HCT116 (cell line): Measurements from ENCODE around the gene NUDT22. TPM values are rescaled to one million over a fixed set of nuclear protein-coding genes. Genes with fewer than 3 reads are reported as not detected.

Experiments
- ATAC-seq: fragments of 200-7000 bp; cut with Tn5 transposase; 2 replicates; pipeline ENCODE4 v1.9.1; 2020; ENCODE audit warnings: mild to moderate bottlenecking, moderate library complexity
- BruUV-seq: library from RNA; stranded (reverse); fragments of 400-500 nt; replicated peaks from 2 replicates; lab custom pipeline; 2021; lab: Mats Ljungman, UMichigan
- CTCF ChIA-PET: fragments of 300-600 bp; sonication (Branson Sonifier 250); formaldehyde crosslinking; loops from one replicate; lab custom pipeline; 2021; ENCODE audit warnings: antibody characterized with exemption; lab: Charles Lee
- POLR2A ChIA-PET: fragments of 300-600, 350-600 bp; sonication (Branson Sonifier 250); formaldehyde crosslinking; loops from one replicate; lab custom pipeline; 2021; ENCODE audit warnings: antibody characterized with exemption; lab: Charles Lee
- RAD21 ChIA-PET, 2 experiments: fragments of 300-600 bp; sonication (Branson Sonifier 250); formaldehyde crosslinking; loops; one replicate each; lab custom pipeline; 2023; ENCODE audit warnings: low total read pairs in 2 of 2; ENCODE audit not compliant: uncharacterized antibody in 2 of 2, unreplicated experiment in 2 of 2, low non-redundant PET in 1 of 2; lab: Charles Lee
- DNase-seq: peaks from one replicate; pipeline ENCODE4 v3.0.0-alpha.2; 2010; ENCODE audit warnings: low read depth, low spot score
- H2AFZ ChIP-seq: fragments of 200-600 bp; shearing (Covaris generic), sonication (generic); 2 replicates; pipeline ENCODE4 v1.6.1; 2017; ENCODE audit warnings: low read depth, mixed run types, mixed read lengths, antibody characterized with exemption, low read length; ENCODE audit not compliant: poor library complexity, severe bottlenecking
- H3K27ac ChIP-seq: 2 replicates; pipeline ENCODE4 v1.5.1; 2012; ENCODE audit warnings: low read depth, low read length
- H3K27me3 ChIP-seq: fragments of 200-600 bp; sonication (generic); 2 replicates; pipeline ENCODE4 v1.6.1; 2016; ENCODE audit warnings: mixed run types, low read length, mixed read lengths; ENCODE audit not compliant: insufficient read depth
- H3K36me3 ChIP-seq, 2 experiments: fragments of 200-500 bp in 1 of 2; fragments of 200-600 bp in 1 of 2; sonication (Bioruptor generic) in 1 of 2; sonication (generic) in 1 of 2; 2 replicates each; pipeline versions ENCODE4 v1.5.1 to v1.6.1; 2014 to 2016; ENCODE audit warnings: low read length in 2 of 2, inconsistent platforms in 1 of 2, mixed read lengths in 1 of 2, mixed run types in 1 of 2; ENCODE audit not compliant: insufficient read depth in 2 of 2, control insufficient read depth in 1 of 2
- H3K4me1 ChIP-seq, 2 experiments: fragments of 200-600 bp in 1 of 2; sonication (generic) in 1 of 2; 2 replicates each; pipeline versions ENCODE4 v1.5.1 to v1.6.1; 2012 to 2017; ENCODE audit warnings: low read length in 2 of 2, inconsistent platforms in 1 of 2, mild to moderate bottlenecking in 1 of 2, mixed read lengths in 1 of 2, mixed run types in 1 of 2, moderate library complexity in 1 of 2; ENCODE audit not compliant: insufficient read depth in 2 of 2, control insufficient read depth in 1 of 2
- H3K4me2 ChIP-seq: fragments of 200-600 bp; sonication (generic); 2 replicates; pipeline ENCODE4 v1.6.1; 2017; ENCODE audit warnings: mixed run types, low read length, mixed read lengths
- H3K4me3 ChIP-seq, 2 experiments: fragments of 200-600 bp in 1 of 2; sonication (generic) in 1 of 2; replicated peaks in 1 of 2; 2 replicates each; pipeline ENCODE4 v1.5.1; 2011 to 2016; ENCODE audit warnings: low read length in 2 of 2, control low read depth in 1 of 2, low read depth in 1 of 2, mild to moderate bottlenecking in 1 of 2, mixed read lengths in 1 of 2, mixed run types in 1 of 2
- H3K79me2 ChIP-seq: fragments of 200-600 bp; sonication (generic); 2 replicates; pipeline ENCODE4 v1.6.1; 2017; ENCODE audit warnings: mild to moderate bottlenecking, mixed run types, low read length, moderate library complexity, mixed read lengths; ENCODE audit not compliant: insufficient read depth
- H3K9ac ChIP-seq: fragments of 200-600 bp; sonication (generic); 2 replicates; pipeline ENCODE4 v1.6.1; 2016; ENCODE audit warnings: low read length, mixed read lengths
- H3K9me2 ChIP-seq: fragments of 200-600 bp; sonication (generic), shearing (Covaris generic); 2 replicates; pipeline ENCODE4 v1.6.1; 2017; ENCODE audit warnings: mixed run types, mild to moderate bottlenecking, moderate library complexity; ENCODE audit not compliant: insufficient read depth
- H3K9me3 ChIP-seq, 2 experiments: fragments of 200-500 bp in 1 of 2; fragments of 200-600 bp in 1 of 2; sonication (Bioruptor generic) in 1 of 2; sonication (generic) in 1 of 2; 2 replicates each; pipeline ENCODE4 v1.6.1; 2014 to 2017; ENCODE audit warnings: low read length in 2 of 2, mixed read lengths in 2 of 2, inconsistent platforms in 1 of 2, low read depth in 1 of 2, mild to moderate bottlenecking in 1 of 2, mixed run types in 1 of 2, moderate library complexity in 1 of 2; ENCODE audit not compliant: control insufficient read depth in 1 of 2, insufficient read depth in 1 of 2
- H4K20me1 ChIP-seq: fragments of 200-600 bp; sonication (generic), shearing (Covaris generic); 2 replicates; pipeline ENCODE4 v1.6.1; 2017; ENCODE audit warnings: mixed run types, mild to moderate bottlenecking, moderate library complexity; ENCODE audit not compliant: insufficient read depth
- CEBPB ChIP-seq: IDR thresholded peaks from 2 replicates; pipeline ENCODE4 v1.6.1; 2012; ENCODE audit warnings: low read depth
- CTCF ChIP-seq, 3 experiments: fragments of 200-600 bp in 1 of 3; sonication (generic) in 1 of 3; IDR thresholded peaks in 2 of 3; conservative IDR thresholded peaks in 1 of 3; 2 replicates each; pipeline ENCODE4 v1.5.1; 2012 to 2017; ENCODE audit warnings: low read depth in 2 of 3, low read length in 2 of 3, antibody characterized with exemption in 1 of 3, borderline replicate concordance in 1 of 3, control low read depth in 1 of 3, mild to moderate bottlenecking in 1 of 3, mixed read lengths in 1 of 3, mixed run types in 1 of 3, moderate library complexity in 1 of 3; ENCODE audit not compliant: insufficient read depth in 1 of 3
- EGR1 ChIP-seq: IDR thresholded peaks from 2 replicates; pipeline ENCODE4 v1.6.1; 2012; ENCODE audit warnings: low read depth
- EZH2 ChIP-seq: fragments of 200-600 bp; sonication (generic); IDR thresholded peaks from 2 replicates; pipeline ENCODE4 v1.6.1; 2017; ENCODE audit warnings: antibody characterized with exemption, mixed run types
- FOSL1 ChIP-seq: IDR thresholded peaks from 2 replicates; pipeline ENCODE4 v1.6.1; 2012; ENCODE audit warnings: low read depth
- JUND ChIP-seq: IDR thresholded peaks from 2 replicates; pipeline ENCODE4 v1.6.1; 2012
- RAD21 ChIP-seq: IDR thresholded peaks from 2 replicates; pipeline ENCODE4 v1.6.1; 2012; ENCODE audit warnings: low read depth, mild to moderate bottlenecking
- SIN3A ChIP-seq: IDR thresholded peaks from 2 replicates; pipeline ENCODE4 v1.6.1; 2012; ENCODE audit warnings: low read depth
- SP1 ChIP-seq: IDR thresholded peaks from 2 replicates; pipeline ENCODE4 v1.6.1; 2012; ENCODE audit warnings: low read depth
- ZFX ChIP-seq: fragments of 450-650 bp; IDR thresholded peaks from 2 replicates; pipeline ENCODE4 v1.6.1; 2017
- intact Hi-C: fragments of 100-400 bp; cut with micrococcal nuclease; formaldehyde crosslinking; loops from 2 replicates; pipeline ENCODE4 v1.10.0; 2022
- total RNA-seq: library from RNA; stranded (reverse); gene quantifications from one replicate; pipeline ENCODE4 v1.2.1, GENCODE V29; 2021; ENCODE audit not compliant: unreplicated experiment
- TF ChIP-seq, protein P1 (sequence below): IDR thresholded peaks from 2 replicates; pipeline ENCODE4 v1.6.1; 2012

NUDT22 gene
- total RNA-seq, 1 experiment from 2014 or later, result 70.9 TPM

- Histone ChIP-seq H3K9ac (no peak overlapping the region), H3K4me1 (no peaks in the 10 kb centered on the region), H3K27me3 (no peaks in the 10 kb centered on the region), H4K20me1 (peaks cover 15% of the 10 kb centered on the region; the same call in 1 of the 2 replicates), H3K4me2 (no peak overlapping the region), H3K79me2 (peaks cover 57% of the 10 kb centered on the region), H3K27ac (no peak overlapping the region), H2AFZ (no peak overlapping the region), H3K9me2 (no peaks in the 10 kb centered on the region), H3K36me3 (peaks cover 70 to 80% of the 10 kb centered on the region in 2 experiments), H3K9me3 (no peaks in the 10 kb centered on the region)
- ChIA-PET RAD21 (no interaction called here), CTCF (no interaction called here), POLR2A (interaction anchor here (1.0 kb wide), 1 partner anchor 11 kb away, joined by 5 read pairs; the partner anchor contains the start of gene STIP1)
- no peak for ATAC-seq
- DNase-seq, result no peak
- intact Hi-C loops, result no loop called here
- no TSS peak for BruUV-seq
- TF ChIP-seq SIN3A (no peak), JUND (no peak), EZH2 (no peak), CEBPB (no peak), SP1 (no peak), EGR1 (no peak), CTCF (IDR thresholded peaks at IDR 0.05 in 2 of 3, conservative IDR thresholded peaks at IDR 0.05 in 1 of 3; ENCODE audit: borderline replicate concordance in 1 of 3, insufficient read depth in 1 of 3, low read depth in 2 of 3, low read length in 2 of 3) (no peak), ZFX (no peak), RAD21 (no peak), FOSL1 (no peak)
- TF ChIP-seq, protein P1, sequence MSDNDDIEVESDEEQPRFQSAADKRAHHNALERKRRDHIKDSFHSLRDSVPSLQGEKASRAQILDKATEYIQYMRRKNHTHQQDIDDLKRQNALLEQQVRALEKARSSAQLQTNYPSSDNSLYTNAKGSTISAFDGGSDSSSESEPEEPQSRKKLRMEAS, result no peak
- TF ChIP-seq, all 23 proteins: peak for 0
- H3K4me3 ChIP-seq, result no peak overlapping the region
Observed at GRCh38 chr11:64196626-64197025, 29.4 kb upstream of the NUDT22 start.
